Breast epithelium (tissue), 3 donors: ENCODE results near the gene AGER.
A peak's percentile ranks its signal among the peaks of the same experiment; 100 is the strongest.

Source experiments
- POLR2A ChIP-seq: fragments of 450-650 bp; IDR thresholded peaks from one replicate; pipeline ENCODE4 v1.6.1; 2016; ENCODE audit warnings: antibody characterized with exemption, mild to moderate bottlenecking, moderate library complexity
- POLR2AphosphoS5 ChIP-seq, 3 donors: sonication (generic); formaldehyde crosslinking; IDR thresholded peaks; one replicate each; pipeline ENCODE4 v1.6.1; 2017; ENCODE audit warnings: antibody characterized with exemption in 3 of 3
- TF ChIP-seq, protein P1 (sequence below), 3 donors: fragments of 450-650 bp; IDR thresholded peaks; one replicate each; pipeline ENCODE4 v1.5.1; 2016 to 2017; ENCODE audit warnings: antibody characterized with exemption in 3 of 3, mild to moderate bottlenecking in 3 of 3, moderate library complexity in 3 of 3

DNA sequence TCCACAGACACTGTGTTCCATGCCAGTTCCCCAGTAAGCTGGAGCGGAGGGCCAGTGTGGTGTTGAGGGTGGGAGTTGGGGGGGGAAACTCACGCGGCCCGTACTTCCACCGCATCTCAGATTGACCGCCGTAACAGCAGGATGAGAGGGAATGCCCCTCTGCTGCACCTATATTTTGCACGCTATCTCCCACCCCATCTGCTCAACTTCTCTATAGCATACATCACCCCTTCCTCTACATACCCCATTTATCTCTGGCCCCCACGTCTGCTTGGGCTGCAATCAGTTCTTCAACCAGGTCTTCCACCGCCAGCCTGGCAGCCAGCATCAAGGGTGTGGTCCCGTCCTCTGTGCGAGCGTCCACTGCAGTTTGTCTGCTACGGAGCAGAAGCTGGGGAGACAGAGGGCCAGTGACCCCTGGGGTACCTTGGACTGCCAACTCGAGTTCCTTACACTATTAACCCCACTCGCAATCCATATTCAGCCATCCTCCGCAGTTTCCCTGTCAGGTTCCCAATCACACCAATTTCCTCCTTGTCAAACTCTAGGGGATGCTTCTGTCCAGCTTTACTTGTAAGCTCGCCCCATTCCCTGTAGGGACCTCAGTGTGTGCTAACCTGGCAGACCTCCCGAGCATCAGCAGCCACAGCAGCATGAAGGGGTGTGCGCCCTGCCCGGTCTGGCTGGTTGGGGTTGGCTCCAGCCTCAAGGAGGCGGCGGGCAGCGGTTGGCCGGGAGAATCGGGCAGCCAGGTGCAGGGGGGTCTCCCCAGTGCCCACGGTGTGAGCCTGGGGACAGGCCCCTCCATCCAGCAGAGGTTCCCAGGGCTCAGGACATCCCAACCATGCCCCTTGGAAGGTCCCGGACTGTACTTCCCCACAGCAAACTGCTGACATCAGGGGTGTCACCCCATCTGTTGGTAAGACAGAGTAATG lies 12.9 kb upstream of the AGER start:
- TF ChIP-seq, protein P1, sequence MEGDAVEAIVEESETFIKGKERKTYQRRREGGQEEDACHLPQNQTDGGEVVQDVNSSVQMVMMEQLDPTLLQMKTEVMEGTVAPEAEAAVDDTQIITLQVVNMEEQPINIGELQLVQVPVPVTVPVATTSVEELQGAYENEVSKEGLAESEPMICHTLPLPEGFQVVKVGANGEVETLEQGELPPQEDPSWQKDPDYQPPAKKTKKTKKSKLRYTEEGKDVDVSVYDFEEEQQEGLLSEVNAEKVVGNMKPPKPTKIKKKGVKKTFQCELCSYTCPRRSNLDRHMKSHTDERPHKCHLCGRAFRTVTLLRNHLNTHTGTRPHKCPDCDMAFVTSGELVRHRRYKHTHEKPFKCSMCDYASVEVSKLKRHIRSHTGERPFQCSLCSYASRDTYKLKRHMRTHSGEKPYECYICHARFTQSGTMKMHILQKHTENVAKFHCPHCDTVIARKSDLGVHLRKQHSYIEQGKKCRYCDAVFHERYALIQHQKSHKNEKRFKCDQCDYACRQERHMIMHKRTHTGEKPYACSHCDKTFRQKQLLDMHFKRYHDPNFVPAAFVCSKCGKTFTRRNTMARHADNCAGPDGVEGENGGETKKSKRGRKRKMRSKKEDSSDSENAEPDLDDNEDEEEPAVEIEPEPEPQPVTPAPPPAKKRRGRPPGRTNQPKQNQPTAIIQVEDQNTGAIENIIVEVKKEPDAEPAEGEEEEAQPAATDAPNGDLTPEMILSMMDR (IDR thresholded peaks at IDR 0.05), result peak in 1 of 3 donors; percentile 6
- no peak for TF ChIP-seq POLR2A
- TF ChIP-seq POLR2AphosphoS5 (IDR thresholded peaks at IDR 0.05), result no peak
